Neural progenitor cell (in vitro differentiated cells): ENCODE data around the gene PTPRK. TPM values are rescaled to one million over a fixed set of nuclear protein-coding genes. Genes with fewer than 3 reads are reported as not detected.

Experiments used
- DNase-seq: peaks from one replicate; pipeline ENCODE4 v3.0.0-alpha.2; 2016; ENCODE audit warnings: low spot score
- H2AFZ ChIP-seq: fragments of 200-600 bp; sonication (generic); replicated peaks from 2 replicates; pipeline ENCODE4 v1.6.1; 2016; ENCODE audit warnings: antibody characterized with exemption
- H3F3A ChIP-seq: fragments of 200-600 bp; sonication (generic); 2 replicates; pipeline ENCODE4 v1.6.1; 2016; ENCODE audit warnings: antibody characterized with exemption, low read depth
- H3K27ac ChIP-seq: fragments of 200-600 bp; sonication (generic); 2 replicates; pipeline ENCODE4 v1.5.1; 2016; ENCODE audit warnings: mild to moderate bottlenecking
- H3K27me3 ChIP-seq: fragments of 200-600 bp; sonication (generic); 2 replicates; pipeline ENCODE4 v1.6.1; 2016; ENCODE audit warnings: mild to moderate bottlenecking, moderate library complexity
- H3K36me3 ChIP-seq: fragments of 200-600 bp; sonication (generic); 2 replicates; pipeline ENCODE4 v1.5.1; 2016
- H3K4me1 ChIP-seq: fragments of 200-600 bp; sonication (generic); 2 replicates; pipeline ENCODE4 v1.6.1; 2016; ENCODE audit warnings: mixed run types
- H3K4me2 ChIP-seq: fragments of 200-600 bp; sonication (generic); 2 replicates; pipeline ENCODE4 v1.6.1; 2016
- H3K4me3 ChIP-seq: fragments of 200-600 bp; sonication (generic); 2 replicates; pipeline ENCODE4 v1.5.1; 2016
- H3K79me2 ChIP-seq: fragments of 200-600 bp; sonication (generic); 2 replicates; pipeline ENCODE4 v1.6.1; 2016; ENCODE audit warnings: low read depth
- H3K9ac ChIP-seq: fragments of 200-600 bp; sonication (generic); 2 replicates; pipeline ENCODE4 v1.6.1; 2016
- H3K9me3 ChIP-seq: fragments of 200-600 bp; sonication (generic); 2 replicates; pipeline ENCODE4 v1.5.1; 2016; ENCODE audit warnings: low read depth
- H4K20me1 ChIP-seq: fragments of 200-600 bp; sonication (generic); 2 replicates; pipeline ENCODE4 v1.6.1; 2016; ENCODE audit warnings: low read depth
- H3K27ac Mint-ChIP-seq: 3 replicates; pipeline ENCODE4 v1.8.0; 2021; ENCODE audit warnings: mixed read lengths
- H3K27me3 Mint-ChIP-seq: 2 replicates; pipeline ENCODE4 v1.8.0; 2022; ENCODE audit warnings: low read depth, mild to moderate bottlenecking, inconsistent platforms, moderate library complexity, mixed read lengths; ENCODE audit not compliant: insufficient read depth
- H3K36me3 Mint-ChIP-seq: 3 replicates; pipeline ENCODE4 v1.8.0; 2021; ENCODE audit warnings: mixed read lengths
- H3K4me1 Mint-ChIP-seq: 3 replicates; pipeline ENCODE4 v1.8.0; 2021; ENCODE audit warnings: mixed read lengths
- H3K4me3 Mint-ChIP-seq: 3 replicates; pipeline ENCODE4 v1.8.0; 2021; ENCODE audit warnings: mild to moderate bottlenecking, moderate library complexity, mixed read lengths
- H3K9me3 Mint-ChIP-seq: 3 replicates; pipeline ENCODE4 v1.8.0; 2020; ENCODE audit warnings: mixed read lengths
- EZH2 ChIP-seq: fragments of 200-600 bp; sonication (generic); IDR thresholded peaks from 2 replicates; pipeline ENCODE4 v1.6.1; 2017; ENCODE audit warnings: antibody characterized with exemption, mild to moderate bottlenecking, moderate library complexity
- EZH2phosphoT487 ChIP-seq: fragments of 200-600 bp; sonication (generic); IDR thresholded peaks from 2 replicates; pipeline ENCODE4 v1.6.1; 2017; ENCODE audit warnings: antibody characterized with exemption
- total RNA-seq: library from RNA; depleted of rRNA; stranded (reverse); fragments of >200 nt; gene quantifications from 2 replicates; pipeline ENCODE4 v1.2.3, GENCODE V29; 2015; ENCODE audit warnings: low replicate concordance
- TF ChIP-seq, protein P1 (sequence below): fragments of 200-600 bp; sonication (generic); IDR thresholded peaks from 2 replicates; pipeline ENCODE4 v1.5.1; 2017; ENCODE audit warnings: antibody characterized with exemption, mild to moderate bottlenecking

PTPRK gene
- total RNA-seq, 1 donor from 2014 or later = 35.0 TPM

DNA sequence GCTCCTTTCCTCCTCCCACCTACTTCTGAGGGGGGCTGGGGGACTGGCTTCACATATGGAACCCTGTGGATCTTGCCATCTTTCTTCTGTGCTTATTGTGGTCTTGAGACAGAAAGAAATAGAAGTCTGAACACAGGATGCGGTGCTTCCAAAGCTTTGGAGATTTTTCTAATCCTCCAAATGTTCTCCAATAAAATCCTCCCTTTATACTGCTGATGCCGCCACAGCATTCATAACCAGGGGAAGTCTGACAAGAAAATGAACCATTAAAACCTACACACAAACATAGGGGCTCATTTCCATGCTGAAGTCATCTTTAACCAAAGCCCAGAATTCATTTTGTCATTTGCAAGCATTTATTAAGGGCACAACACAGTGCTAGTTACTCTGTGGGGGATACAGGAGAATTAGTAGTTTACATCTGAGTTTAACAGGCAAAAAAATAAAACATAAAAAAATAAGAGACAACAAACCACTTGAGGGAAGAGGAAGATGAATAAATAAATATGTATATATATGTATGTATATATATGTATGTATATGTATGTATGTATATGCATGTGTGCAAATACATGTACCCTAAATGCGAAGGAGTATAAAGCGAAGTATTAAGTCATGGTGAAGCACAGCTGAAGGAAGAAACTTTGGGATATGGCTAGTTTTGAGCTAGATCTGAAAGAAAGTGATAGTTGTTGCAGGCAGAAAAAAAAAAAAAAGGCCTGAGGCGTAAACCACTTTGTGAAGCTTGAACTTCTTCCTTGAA lies 5.9 kb upstream of the PTPRK start:
- H4K20me1 ChIP-seq = no peaks in the 10 kb centered on the region
- H3K9me3 ChIP-seq = no peaks in the 10 kb centered on the region
- H3F3A ChIP-seq = no peaks in the 10 kb centered on the region
- no peaks in the 10 kb centered on the region for H3K36me3 ChIP-seq
- peak overlapping the region; percentile 30 for H3K27ac Mint-ChIP-seq
- peak overlapping the region; percentile 32 for H2AFZ ChIP-seq
- H3K27me3 Mint-ChIP-seq = no peaks in the 10 kb centered on the region
- no peaks in the 10 kb centered on the region for H3K36me3 Mint-ChIP-seq
- no peak overlapping the region for H3K4me3 Mint-ChIP-seq
- H3K9ac ChIP-seq = no peak overlapping the region
- peaks cover 30% of the 10 kb centered on the region for H3K4me1 Mint-ChIP-seq
- H3K9me3 Mint-ChIP-seq = no peaks in the 10 kb centered on the region
- no peaks in the 10 kb centered on the region for H3K79me2 ChIP-seq
- TF ChIP-seq EZH2 (no peak), EZH2phosphoT487 (no peak)
- TF ChIP-seq, protein P1, sequence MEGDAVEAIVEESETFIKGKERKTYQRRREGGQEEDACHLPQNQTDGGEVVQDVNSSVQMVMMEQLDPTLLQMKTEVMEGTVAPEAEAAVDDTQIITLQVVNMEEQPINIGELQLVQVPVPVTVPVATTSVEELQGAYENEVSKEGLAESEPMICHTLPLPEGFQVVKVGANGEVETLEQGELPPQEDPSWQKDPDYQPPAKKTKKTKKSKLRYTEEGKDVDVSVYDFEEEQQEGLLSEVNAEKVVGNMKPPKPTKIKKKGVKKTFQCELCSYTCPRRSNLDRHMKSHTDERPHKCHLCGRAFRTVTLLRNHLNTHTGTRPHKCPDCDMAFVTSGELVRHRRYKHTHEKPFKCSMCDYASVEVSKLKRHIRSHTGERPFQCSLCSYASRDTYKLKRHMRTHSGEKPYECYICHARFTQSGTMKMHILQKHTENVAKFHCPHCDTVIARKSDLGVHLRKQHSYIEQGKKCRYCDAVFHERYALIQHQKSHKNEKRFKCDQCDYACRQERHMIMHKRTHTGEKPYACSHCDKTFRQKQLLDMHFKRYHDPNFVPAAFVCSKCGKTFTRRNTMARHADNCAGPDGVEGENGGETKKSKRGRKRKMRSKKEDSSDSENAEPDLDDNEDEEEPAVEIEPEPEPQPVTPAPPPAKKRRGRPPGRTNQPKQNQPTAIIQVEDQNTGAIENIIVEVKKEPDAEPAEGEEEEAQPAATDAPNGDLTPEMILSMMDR = no peak
- H3K4me1 ChIP-seq = peaks cover 11% of the 10 kb centered on the region
- no peak overlapping the region for H3K4me2 ChIP-seq
- no peaks in the 10 kb centered on the region for H3K27me3 ChIP-seq
- no peak overlapping the region for H3K27ac ChIP-seq
- DNase-seq = no peak
- no peak overlapping the region for H3K4me3 ChIP-seq

DNA sequence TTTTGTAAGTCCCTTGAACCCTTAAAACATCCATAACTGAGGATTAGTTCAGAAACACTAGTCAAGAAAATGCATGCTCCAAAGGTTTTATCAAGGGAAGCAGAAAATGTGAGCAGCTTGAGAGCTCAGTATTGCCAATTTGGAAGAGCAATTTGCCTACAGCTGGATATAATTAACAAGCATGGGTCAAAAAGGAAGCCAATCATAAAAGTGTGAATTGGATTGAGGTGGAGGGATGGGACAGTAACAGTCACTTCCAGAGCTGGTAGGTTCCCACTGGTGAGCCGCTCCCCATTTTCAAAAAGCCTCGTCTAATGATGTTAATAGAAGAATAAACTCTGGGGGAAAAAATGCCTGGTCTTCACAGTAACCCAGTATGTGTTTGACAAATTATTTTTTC lies 5.0 kb upstream of the PTPRK start:
- H3K36me3 Mint-ChIP-seq = no peaks in the 10 kb centered on the region
- H3K27me3 Mint-ChIP-seq = no peaks in the 10 kb centered on the region

DNA sequence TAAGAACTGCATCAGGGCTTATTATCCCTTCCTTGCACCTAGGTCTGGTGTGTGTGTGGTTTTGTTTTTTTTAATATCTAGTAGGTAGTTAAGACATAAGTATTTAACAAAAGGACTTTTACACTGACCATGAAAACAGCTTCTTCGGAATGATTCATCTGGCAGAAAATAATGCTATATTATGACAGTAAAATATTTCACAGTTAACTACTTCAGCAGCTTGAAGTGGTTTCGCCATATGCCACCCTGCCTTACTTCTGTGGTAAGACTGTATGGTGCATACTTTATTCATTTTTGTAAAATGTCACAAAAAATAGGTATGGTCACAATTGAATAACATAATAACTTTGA lies 858 bp upstream of the PTPRK start:
- Histone ChIP-seq H3K9me3 (no peaks in the 10 kb centered on the region), H3K4me3 (peak overlapping the region; percentile 64), H3K27me3 (no peaks in the 10 kb centered on the region), H3K9ac (peak overlapping the region; percentile 86), H3K4me1 (peaks cover 19% of the 10 kb centered on the region), H3K4me2 (peak overlapping the region; percentile 78), H3K36me3 (no peaks in the 10 kb centered on the region), H3K27ac (no peak overlapping the region), H2AFZ (peak overlapping the region; percentile 92), H3F3A (peaks cover 13% of the 10 kb centered on the region), H3K79me2 (peaks cover 34% of the 10 kb centered on the region), H4K20me1 (peaks cover 30% of the 10 kb centered on the region)
- H3K9me3 Mint-ChIP-seq = no peaks in the 10 kb centered on the region
- H3K4me3 Mint-ChIP-seq = peak overlapping the region; percentile 97
- H3K4me1 Mint-ChIP-seq = peaks cover 40% of the 10 kb centered on the region
- no peaks in the 10 kb centered on the region for H3K36me3 Mint-ChIP-seq
- peak overlapping the region; percentile 99 for H3K27ac Mint-ChIP-seq
- no peaks in the 10 kb centered on the region for H3K27me3 Mint-ChIP-seq
- no peak for DNase-seq
- no peak for TF ChIP-seq EZH2phosphoT487
- TF ChIP-seq, protein P1 = no peak
- no peak for TF ChIP-seq EZH2

More for the DNA sequence above, 5.0 kb upstream of the PTPRK start:
- H3K4me1 ChIP-seq = peaks cover 11% of the 10 kb centered on the region
- H3K4me3 Mint-ChIP-seq = no peak overlapping the region
- no peak for DNase-seq
- H3K4me2 ChIP-seq = no peak overlapping the region
- peaks cover 33% of the 10 kb centered on the region for H3K4me1 Mint-ChIP-seq
- H3K27me3 ChIP-seq = no peaks in the 10 kb centered on the region
- H3K36me3 ChIP-seq = no peaks in the 10 kb centered on the region
- H4K20me1 ChIP-seq = no peaks in the 10 kb centered on the region
- no peak overlapping the region for H2AFZ ChIP-seq
- H3F3A ChIP-seq = peaks cover 3% of the 10 kb centered on the region
- H3K9me3 ChIP-seq = no peaks in the 10 kb centered on the region
- no peaks in the 10 kb centered on the region for H3K9me3 Mint-ChIP-seq
- no peak overlapping the region for H3K27ac ChIP-seq
- H3K27ac Mint-ChIP-seq = peak overlapping the region; percentile 21
- no peak for TF ChIP-seq EZH2
- TF ChIP-seq EZH2phosphoT487 = no peak
- TF ChIP-seq, protein P1 = no peak
- H3K9ac ChIP-seq = no peak overlapping the region
- H3K4me3 ChIP-seq = no peak overlapping the region
- H3K79me2 ChIP-seq = no peaks in the 10 kb centered on the region
